HG03060 (cell line): Measurements from ENCODE around the gene ZNF484.
"Not testable (repeated sequence)": the region's sequence is repeated elsewhere in the genome, so short reads cannot be mapped to it uniquely, and the experiment has no call there.

Source experiments
- ATAC-seq: cut with Tn5 transposase; IDR thresholded peaks from one replicate; pipeline ENCODE4 v1.9.1; 2021; ENCODE audit warnings: low read depth, moderate number of reproducible peaks; ENCODE audit not compliant: unreplicated experiment

Gene ZNF484

DNA sequence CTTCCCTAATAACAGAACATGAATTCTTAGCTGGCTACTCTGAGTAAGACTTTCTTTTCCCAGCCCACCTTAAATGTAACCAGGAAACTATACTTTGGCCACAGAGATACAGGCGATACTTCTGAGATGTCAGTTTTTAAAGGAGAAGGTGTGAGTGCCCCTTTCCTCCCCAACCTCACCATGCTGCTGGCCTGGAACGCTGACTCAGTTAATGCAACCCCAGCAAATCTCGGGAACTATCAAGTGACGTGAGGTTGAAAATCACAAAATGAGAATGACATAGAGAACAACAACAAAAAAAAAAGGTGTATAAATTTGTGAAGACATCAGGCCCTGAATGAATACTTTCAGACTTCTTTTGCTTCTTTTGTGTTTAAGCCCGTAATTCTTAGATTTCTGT lies 13.7 kb downstream of the ZNF484 start:
- no peak for ATAC-seq

DNA sequence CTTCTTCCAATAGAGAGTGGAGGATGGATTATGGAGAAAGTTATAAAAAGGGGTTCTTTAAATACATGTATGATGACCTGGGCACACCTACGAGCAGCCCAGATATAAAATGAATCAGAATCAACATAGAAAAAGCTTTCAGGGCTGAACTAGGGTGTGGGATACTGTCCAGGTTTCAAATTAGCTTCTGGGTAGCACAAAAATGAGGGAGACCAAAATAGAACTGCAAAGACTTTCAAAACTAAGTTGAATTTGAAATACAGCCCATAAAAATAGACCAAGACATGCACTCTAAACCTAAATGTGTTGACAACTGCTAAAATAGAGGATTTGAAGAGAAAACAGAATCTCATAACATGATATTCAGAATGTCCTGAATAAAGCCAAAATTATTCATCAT lies 17.0 kb downstream of the ZNF484 start:
- ATAC-seq = no peak

GRCh38 chr9:92857236-92857635 lies 20.6 kb downstream of the ZNF484 start:
- no peak for ATAC-seq

DNA sequence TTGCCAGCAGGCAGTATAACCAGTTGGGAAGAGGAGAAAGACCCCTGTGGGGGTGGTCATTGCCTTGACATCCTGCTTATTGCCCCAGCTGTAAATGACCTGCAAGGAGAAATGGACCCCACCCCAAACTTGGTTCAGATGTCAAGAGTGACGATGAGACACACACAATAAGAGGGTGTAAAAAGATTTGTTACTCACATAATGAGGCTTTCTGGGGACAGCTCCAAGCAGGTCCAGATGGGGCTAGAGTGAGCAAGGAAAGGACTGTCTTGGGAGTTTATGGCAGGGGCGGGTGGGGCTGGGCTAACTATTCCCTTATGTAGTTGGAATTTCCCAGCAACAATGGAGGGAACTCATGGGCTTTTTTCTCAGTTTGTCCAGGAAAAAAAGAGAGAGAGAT lies 24.1 kb downstream of the ZNF484 start:
- ATAC-seq = no peak

- ATAC-seq = no peak
Measured at GRCh38 chr9:92850898-92851297, 26.9 kb downstream of the ZNF484 start.

DNA sequence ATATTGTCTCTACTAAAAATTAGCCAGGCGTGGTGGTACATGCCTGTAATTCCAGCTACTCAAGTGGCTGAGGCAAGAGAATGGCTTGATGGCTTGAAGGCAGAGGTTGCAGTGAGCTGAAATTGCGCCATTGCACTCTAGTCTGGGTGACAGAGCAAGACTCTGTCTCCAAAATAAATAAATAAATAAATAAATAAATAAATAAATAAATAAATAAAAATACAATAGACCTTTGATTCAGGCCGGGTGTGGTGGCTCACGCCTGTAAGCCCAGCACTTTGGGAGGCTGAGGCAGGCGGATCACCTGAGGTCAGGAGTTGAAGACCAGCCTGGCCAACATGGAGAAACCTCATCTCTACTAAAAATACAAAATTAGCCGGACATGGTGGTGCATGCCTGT lies 29.1 kb downstream of the ZNF484 start:
- ATAC-seq = not testable (repeated sequence)

- ATAC-seq = no peak
Measured at GRCh38 chr9:92846662-92847145, 31.1 kb downstream of the ZNF484 start.

DNA sequence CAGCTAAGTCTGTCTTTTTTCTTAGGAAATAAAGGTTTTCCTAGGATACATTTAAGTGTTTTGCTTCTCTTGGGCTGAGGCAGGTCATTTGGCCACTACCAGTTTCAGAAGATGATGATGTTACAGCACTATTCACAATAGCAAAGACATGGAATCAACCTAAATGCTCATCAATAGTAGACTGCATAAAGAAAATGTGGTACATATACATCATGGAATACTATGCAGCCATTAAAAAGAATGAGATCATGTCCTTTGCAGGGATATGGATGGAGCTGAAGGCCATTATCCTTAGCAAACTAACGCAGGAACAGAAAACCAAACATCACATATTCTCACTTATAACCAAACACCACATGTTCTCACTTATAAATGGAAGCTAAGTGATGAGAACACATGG lies 39.4 kb downstream of the ZNF484 start:
- not testable (repeated sequence) for ATAC-seq

GRCh38 chr9:92837191-92837590 lies 40.6 kb downstream of the ZNF484 start:
- ATAC-seq = no peak

- ATAC-seq = no peak
Measured at GRCh38 chr9:92829420-92829819, 48.4 kb downstream of the ZNF484 start.

- ATAC-seq = not testable (repeated sequence)
Measured at GRCh38 chr9:92825065-92825464, 52.8 kb downstream of the ZNF484 start.

DNA sequence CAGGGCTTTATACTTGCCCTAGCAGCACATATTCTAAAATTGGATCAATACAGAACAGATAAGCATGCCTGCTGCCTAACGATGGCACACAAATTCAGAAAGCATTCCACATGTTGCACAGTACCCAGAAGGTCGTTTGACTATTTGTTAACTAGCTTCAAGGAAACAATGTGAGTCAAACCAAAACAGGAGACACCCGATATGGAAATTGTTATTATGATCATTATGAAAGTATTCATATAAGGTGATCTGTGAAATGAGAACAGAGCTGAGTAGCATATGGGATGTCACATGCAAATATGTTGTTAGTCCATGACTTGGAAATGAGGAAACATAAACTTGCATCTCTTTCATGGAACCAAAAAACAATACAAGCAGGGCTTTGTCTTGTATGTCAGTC lies 56.9 kb downstream of the ZNF484 start:
- no peak for ATAC-seq

- ATAC-seq = not testable (repeated sequence)
Measured at GRCh38 chr9:92819898-92820297, 57.9 kb downstream of the ZNF484 start.

GRCh38 chr9:92809629-92810326 lies 68.1 kb downstream of the ZNF484 start:
- not testable (repeated sequence) for ATAC-seq

DNA sequence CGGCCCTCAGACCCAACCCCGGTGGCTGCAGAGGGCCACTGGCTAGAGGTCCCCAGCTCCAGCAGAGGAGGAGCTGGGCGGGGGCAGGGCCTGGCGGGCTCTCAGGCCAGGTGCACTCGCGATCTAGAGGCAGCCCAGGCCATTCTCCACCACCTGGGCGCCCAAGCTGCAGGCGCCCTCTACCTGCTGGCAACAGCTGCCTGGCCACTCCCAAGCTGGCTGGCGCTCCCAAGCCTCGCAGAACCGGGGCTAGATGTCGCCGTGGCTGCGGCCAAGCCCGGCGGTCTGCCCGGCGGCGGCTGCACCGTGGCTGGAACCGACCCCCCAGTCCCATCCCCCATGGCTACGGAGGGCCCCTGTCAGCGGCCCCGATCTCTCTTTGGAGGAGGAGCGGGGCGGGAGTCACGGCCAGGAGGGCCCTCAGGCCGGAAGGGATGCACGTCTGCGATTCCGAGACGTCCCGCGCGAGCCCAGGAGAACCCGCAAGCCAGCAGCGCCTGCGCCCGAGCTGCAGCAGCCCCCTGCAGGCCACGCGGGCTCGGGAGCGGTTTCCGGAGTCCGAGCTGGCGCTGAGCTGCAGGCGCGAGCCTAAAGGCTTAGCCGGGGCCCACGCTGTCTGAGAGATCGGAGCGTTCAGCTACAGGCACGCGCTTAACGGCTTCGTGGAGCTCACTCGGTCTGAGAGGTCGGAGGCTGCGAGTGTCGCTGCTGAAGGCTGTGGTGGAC lies 68.9 kb downstream of the ZNF484 start:
- no peak for ATAC-seq

- ATAC-seq = no peak
Measured at GRCh38 chr9:92807757-92808725, 69.8 kb downstream of the ZNF484 start.

DNA sequence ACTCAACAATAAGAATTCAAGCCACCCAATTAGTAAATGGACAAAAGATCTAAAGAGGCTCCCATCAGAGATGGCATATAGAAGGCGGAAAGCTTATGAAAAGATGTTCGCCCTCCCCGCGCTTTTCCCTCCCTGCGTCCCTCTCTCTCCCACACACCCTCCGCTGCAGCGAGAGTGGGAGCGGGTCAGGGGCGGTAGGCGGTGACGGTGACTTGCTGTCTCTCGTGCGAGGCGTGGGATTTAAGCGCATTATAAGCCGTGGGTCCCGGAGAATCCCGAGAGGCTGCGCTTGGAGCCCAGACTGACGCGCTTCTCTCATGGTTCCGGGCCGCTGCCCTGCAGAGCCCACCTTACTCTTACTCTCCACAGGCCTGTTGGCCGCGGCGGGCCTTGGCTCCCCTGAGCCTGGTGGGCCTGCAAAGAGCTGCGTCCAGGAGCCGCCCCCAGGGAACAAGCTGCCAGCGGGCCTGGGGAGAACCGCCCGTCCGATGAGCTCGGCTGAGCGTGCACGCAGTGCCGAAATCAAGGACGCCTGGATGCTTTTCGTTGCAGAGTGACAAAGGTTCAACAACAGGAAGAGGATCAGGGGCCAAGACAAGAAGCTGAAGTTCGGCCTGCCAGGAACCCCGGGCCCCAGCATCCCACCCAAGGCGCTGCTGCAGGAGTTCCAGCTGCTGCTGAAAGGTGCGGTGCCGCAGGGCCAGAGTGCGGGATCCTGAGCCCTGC lies 70.6 kb downstream of the ZNF484 start:
- no peak for ATAC-seq

- ATAC-seq = no peak
Measured at GRCh38 chr9:92804727-92805126, 73.1 kb downstream of the ZNF484 start.

DNA sequence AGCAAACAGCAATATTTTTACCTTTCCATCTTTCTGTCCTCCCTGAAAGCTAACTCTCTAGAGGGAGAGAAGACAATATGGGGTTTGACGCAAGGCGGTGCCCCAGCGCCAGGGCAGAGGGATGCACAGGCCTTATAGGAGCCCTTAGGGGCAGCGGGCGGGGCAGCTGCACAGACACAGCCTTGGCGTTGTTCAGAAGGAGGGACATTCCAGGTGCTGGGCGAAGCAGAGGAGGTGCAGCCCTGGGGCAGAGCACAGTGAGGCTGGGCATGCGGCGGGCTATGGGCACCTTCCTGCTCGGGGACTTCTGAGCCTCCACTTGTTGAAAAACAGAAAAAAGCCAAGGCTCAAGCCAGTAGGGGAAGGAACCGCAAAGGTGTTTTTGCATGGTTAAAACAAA lies 79.5 kb downstream of the ZNF484 start:
- no peak for ATAC-seq

GRCh38 chr9:92796337-92796804 lies 81.5 kb downstream of the ZNF484 start:
- not testable (repeated sequence) for ATAC-seq
